ENCODE results near the gene CYP2W1.
"Not testable (repeated sequence)": the region's sequence is repeated elsewhere in the genome, so short reads cannot be mapped to it uniquely, and the experiment has no call there.

The CYP2W1 gene

GRCh38 chr7:1030444-1031070 lies 47.6 kb downstream of the CYP2W1 start:
- Histone ChIP-seq H3K36me3 (peaks cover 5 to 12% (median 11%) of the 10 kb centered on the region in 3 donors), H3K4me3 (no peak overlapping the region), H3K27ac (no peak overlapping the region), H3K4me1 (peaks cover 0 to 31% (median 23%) of the 10 kb centered on the region in 4 donors), H3K9me3 (no peaks in the 10 kb centered on the region), H3K27me3 (no peaks in the 10 kb centered on the region)
- no peak for DNase-seq
- intact Hi-C loops (cut with DNase I; ENCODE audit: low total_unique reads): no loop called here
- TF ChIP-seq CTCF (IDR thresholded peaks at IDR 0.05): no peak

- Histone ChIP-seq H3K4me1 (peaks cover 0 to 18% (median 10%) of the 10 kb centered on the region in 4 donors), H3K36me3 (no peaks in the 10 kb centered on the region), H3K9me3 (no peaks in the 10 kb centered on the region), H3K27ac (no peak overlapping the region), H3K4me3 (no peak overlapping the region), H3K27me3 (no peaks in the 10 kb centered on the region)
- no peak for DNase-seq
- intact Hi-C loops (cut with DNase I; ENCODE audit: low total_unique reads): no loop called here
- TF ChIP-seq CTCF (IDR thresholded peaks at IDR 0.05): no peak
These were observed 48.9 kb downstream of the CYP2W1 start for GRCh38 chr7:1031716-1032455.

GRCh38 chr7:1032536-1033181 lies 49.7 kb downstream of the CYP2W1 start:
- peaks cover 0 to 11% (median 6%) of the 10 kb centered on the region in 4 donors for H3K4me1 ChIP-seq
- intact Hi-C loops (cut with DNase I; ENCODE audit: low total_unique reads): no loop called here

GRCh38 chr7:1033546-1034145 lies 50.7 kb downstream of the CYP2W1 start:
- H3K9me3 ChIP-seq: no peaks in the 10 kb centered on the region
- peaks cover 0 to 10% (median 6%) of the 10 kb centered on the region in 4 donors for H3K4me1 ChIP-seq
- TF ChIP-seq CTCF (IDR thresholded peaks at IDR 0.05): no peak
- H3K4me3 ChIP-seq: no peak overlapping the region
- intact Hi-C loops (cut with DNase I; ENCODE audit: low total_unique reads): no loop called here
- H3K27ac ChIP-seq: no peak overlapping the region
- DNase-seq: no peak
- H3K36me3 ChIP-seq: no peaks in the 10 kb centered on the region
- no peaks in the 10 kb centered on the region for H3K27me3 ChIP-seq

More at GRCh38 chr7:1032536-1033181, 49.7 kb downstream of the CYP2W1 start:
- no peak for DNase-seq
- H3K27ac ChIP-seq: no peak overlapping the region
- H3K4me3 ChIP-seq: no peak overlapping the region
- H3K9me3 ChIP-seq: no peaks in the 10 kb centered on the region
- H3K36me3 ChIP-seq: no peaks in the 10 kb centered on the region
- H3K27me3 ChIP-seq: no peaks in the 10 kb centered on the region
- no peak for TF ChIP-seq CTCF (IDR thresholded peaks at IDR 0.05)

GRCh38 chr7:1034769-1035168 lies 51.8 kb downstream of the CYP2W1 start:
- DNase-seq; H3K4me3 ChIP-seq; intact Hi-C loops (cut with DNase I; ENCODE audit: low total_unique reads): not testable (repeated sequence)

GRCh38 chr7:1036164-1036928 lies 53.4 kb downstream of the CYP2W1 start:
- intact Hi-C loops (cut with DNase I; ENCODE audit: low total_unique reads); H3K4me1 ChIP-seq; H3K27ac ChIP-seq: not testable (repeated sequence)

More at GRCh38 chr7:1034769-1035168, 51.8 kb downstream of the CYP2W1 start:
- not testable (repeated sequence) for H3K9me3 ChIP-seq, H3K27ac ChIP-seq, H3K4me1 ChIP-seq, H3K36me3 ChIP-seq, H3K27me3 ChIP-seq

More at GRCh38 chr7:1036164-1036928, 53.4 kb downstream of the CYP2W1 start:
- H3K36me3 ChIP-seq, DNase-seq, H3K9me3 ChIP-seq, H3K27me3 ChIP-seq, H3K4me3 ChIP-seq: not testable (repeated sequence)
